NCI-H2081 treated with DMSO at 0.1 percent for 48 hours (cell line): ENCODE results near the gene KCNG4.

Experiments used
- DNase-seq: peaks from one replicate; lab custom pipeline; 2025; lab: John Stamatoyannopoulos, UW

Gene KCNG4

GRCh38 chr16:84182680-84183571 lies 56.9 kb downstream of the KCNG4 start:
- DNase-seq: no peak

GRCh38 chr16:84182104-84182503 lies 57.7 kb downstream of the KCNG4 start:
- DNase-seq: no peak

GRCh38 chr16:84181144-84181915 lies 58.5 kb downstream of the KCNG4 start:
- DNase-seq: no peak

GRCh38 chr16:84180519-84181140 lies 59.2 kb downstream of the KCNG4 start:
- no peak for DNase-seq

- DNase-seq: no peak
Observed at GRCh38 chr16:84179612-84180320, 60.0 kb downstream of the KCNG4 start.

GRCh38 chr16:84178892-84179611 lies 60.8 kb downstream of the KCNG4 start:
- no peak for DNase-seq

- DNase-seq: no peak
Observed at GRCh38 chr16:84178146-84178765, 61.6 kb downstream of the KCNG4 start.

GRCh38 chr16:84177741-84178073 lies 62.1 kb downstream of the KCNG4 start:
- DNase-seq: no peak

GRCh38 chr16:84176192-84177053 lies 63.4 kb downstream of the KCNG4 start:
- no peak for DNase-seq

- peak; percentile 7 for DNase-seq
Observed at GRCh38 chr16:84175350-84176081, 64.3 kb downstream of the KCNG4 start.

- DNase-seq: no peak
Observed at GRCh38 chr16:84174396-84174795, 65.4 kb downstream of the KCNG4 start.

GRCh38 chr16:84169765-84170310 lies 70.0 kb downstream of the KCNG4 start:
- DNase-seq: no peak
